ENCODE results near the gene GPR62. TPM values are rescaled to one million over a fixed set of nuclear protein-coding genes. Genes with fewer than 3 reads are reported as not detected.

The GPR62 gene
- total RNA-seq, 4 donors from 2014 or later: 0.13 to 1.8 (median 0.56) TPM; not detected in 1

DNA sequence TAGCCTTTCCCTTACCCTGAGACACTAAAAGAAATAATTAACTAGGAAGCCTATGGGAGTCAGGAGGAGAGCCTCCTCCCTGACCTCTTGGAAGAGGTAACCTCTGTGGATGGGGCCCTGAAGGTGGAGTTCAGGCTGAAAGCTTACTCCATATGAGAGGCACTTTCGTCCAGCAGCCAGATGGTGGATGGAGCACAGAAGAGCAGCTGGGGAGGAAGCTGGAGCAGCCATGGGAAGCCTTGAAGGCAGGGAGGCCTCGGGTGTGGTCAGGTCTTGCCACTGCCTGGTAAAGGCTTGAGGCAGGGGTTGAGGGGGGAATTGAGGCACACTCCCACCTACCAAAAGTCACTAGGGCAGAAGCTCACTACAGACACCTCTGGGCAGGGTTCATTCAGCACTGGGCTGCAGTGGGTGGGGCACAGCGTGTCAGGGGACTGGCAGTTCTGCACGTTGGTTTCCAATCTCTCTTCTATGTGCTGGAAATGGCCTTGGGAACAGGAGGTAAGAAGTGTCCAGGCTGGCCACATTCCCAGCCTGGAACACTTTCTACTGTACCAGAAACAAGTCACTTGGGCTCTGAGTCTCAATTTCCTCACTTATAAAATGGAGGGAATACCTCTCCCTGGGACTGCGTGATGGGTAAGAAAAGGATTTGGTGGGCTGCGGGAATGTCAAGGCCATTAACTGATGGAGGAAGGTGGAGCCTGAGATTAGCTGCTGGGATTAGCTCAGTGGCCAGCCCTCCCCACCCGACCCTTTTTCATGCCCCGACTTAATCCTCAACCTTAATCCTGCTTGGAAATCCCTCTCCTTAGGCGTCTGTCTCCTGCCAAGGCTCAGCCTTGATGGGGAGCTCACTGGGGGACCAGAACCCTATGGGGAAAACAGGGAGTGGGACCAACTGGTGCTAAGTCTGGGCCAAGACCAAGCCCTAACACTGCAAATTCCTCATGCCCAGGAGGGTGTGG, 6.7 kb downstream of the GPR62 start:
- WGBS, 2 donors: 59 to 74% methylated on average over 9 of the region's 9 CpGs
- no peak overlapping the region for H3K27ac ChIP-seq
- intact Hi-C loops (cut with DNase I): no loop called here
- H3K4me3 ChIP-seq (replicated peaks in 1 of 3): no peak overlapping the region
- no peak for TF ChIP-seq POLR2A (IDR thresholded peaks at IDR 0.05)
- TF ChIP-seq, protein P1, sequence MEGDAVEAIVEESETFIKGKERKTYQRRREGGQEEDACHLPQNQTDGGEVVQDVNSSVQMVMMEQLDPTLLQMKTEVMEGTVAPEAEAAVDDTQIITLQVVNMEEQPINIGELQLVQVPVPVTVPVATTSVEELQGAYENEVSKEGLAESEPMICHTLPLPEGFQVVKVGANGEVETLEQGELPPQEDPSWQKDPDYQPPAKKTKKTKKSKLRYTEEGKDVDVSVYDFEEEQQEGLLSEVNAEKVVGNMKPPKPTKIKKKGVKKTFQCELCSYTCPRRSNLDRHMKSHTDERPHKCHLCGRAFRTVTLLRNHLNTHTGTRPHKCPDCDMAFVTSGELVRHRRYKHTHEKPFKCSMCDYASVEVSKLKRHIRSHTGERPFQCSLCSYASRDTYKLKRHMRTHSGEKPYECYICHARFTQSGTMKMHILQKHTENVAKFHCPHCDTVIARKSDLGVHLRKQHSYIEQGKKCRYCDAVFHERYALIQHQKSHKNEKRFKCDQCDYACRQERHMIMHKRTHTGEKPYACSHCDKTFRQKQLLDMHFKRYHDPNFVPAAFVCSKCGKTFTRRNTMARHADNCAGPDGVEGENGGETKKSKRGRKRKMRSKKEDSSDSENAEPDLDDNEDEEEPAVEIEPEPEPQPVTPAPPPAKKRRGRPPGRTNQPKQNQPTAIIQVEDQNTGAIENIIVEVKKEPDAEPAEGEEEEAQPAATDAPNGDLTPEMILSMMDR (IDR thresholded peaks at IDR 0.05): no peak
- no peak for DNase-seq
- peaks cover 9 to 10% of the 10 kb centered on the region in 2 donors for H3K4me1 ChIP-seq
- H3K36me3 ChIP-seq: no peaks in the 10 kb centered on the region
- no peaks in the 10 kb centered on the region for H3K9me3 ChIP-seq
- no peaks in the 10 kb centered on the region for H3K27me3 ChIP-seq

DNA sequence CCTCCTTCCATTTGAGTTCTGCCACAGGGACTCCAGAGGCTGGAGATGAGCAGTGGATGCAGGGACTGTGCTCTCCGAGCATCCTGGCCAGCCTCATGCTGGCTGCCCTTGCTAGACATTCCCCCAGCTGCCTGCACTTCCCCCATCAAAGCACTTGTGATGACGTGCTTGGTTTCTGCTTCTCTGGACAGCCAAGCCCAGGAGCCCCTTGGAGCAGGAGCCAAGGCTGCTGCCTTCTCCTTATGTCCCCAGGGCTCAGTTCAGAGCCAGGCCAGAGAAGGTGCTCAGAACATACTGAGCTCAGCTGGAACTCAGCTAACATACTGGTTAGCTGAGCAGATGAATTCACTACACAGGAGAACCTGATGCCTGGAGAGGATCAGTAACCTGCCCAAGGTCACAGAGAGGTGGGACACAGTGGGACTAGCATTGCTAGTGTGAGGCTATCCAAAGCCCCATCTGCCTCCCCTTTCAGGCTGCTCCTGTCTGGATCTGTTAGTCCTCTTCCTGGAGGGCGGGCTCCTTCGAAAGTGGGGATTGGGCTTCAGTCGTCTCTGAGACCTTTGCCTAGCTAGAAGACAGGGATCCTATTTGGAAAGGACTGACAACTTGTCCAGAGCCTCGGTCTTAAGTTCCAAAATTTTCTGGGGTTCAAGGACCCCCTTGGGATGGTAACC, 7.8 kb downstream of the GPR62 start:
- Histone ChIP-seq H3K9me3 (no peaks in the 10 kb centered on the region), H3K4me3 (replicated peaks in 1 of 3) (no peak overlapping the region), H3K4me1 (peaks cover 10 to 11% of the 10 kb centered on the region in 2 donors), H3K27me3 (no peaks in the 10 kb centered on the region), H3K36me3 (no peaks in the 10 kb centered on the region), H3K27ac (no peak overlapping the region)
- no peak for DNase-seq
- intact Hi-C loops (cut with DNase I): no loop called here
- 69 to 71% methylated on average over 5 to 6 of the region's 6 CpGs for WGBS, 2 donors
- TF ChIP-seq, protein P1 (IDR thresholded peaks at IDR 0.05): no peak
- no peak for TF ChIP-seq POLR2A (IDR thresholded peaks at IDR 0.05)

- Histone ChIP-seq H3K4me1 (peaks cover 10 to 11% of the 10 kb centered on the region in 2 donors), H3K27ac (no peak overlapping the region), H3K27me3 (no peaks in the 10 kb centered on the region), H3K9me3 (no peaks in the 10 kb centered on the region), H3K36me3 (no peaks in the 10 kb centered on the region), H3K4me3 (replicated peaks in 1 of 3) (no peak overlapping the region)
- DNase-seq: no peak
- no peak for TF ChIP-seq POLR2A (IDR thresholded peaks at IDR 0.05)
- TF ChIP-seq, protein P1 (IDR thresholded peaks at IDR 0.05): no peak
- 64 to 67% methylated on average over 6 to 11 of the region's 12 CpGs for WGBS, 2 donors
- intact Hi-C loops (cut with DNase I): no loop called here
Measured at GRCh38 chr3:51963951-51964451, 8.8 kb downstream of the GPR62 start.

- intact Hi-C loops (cut with DNase I): no loop called here
- Histone ChIP-seq H3K9me3 (no peaks in the 10 kb centered on the region), H3K4me1 (peaks cover 10 to 11% of the 10 kb centered on the region in 2 donors), H3K27me3 (no peaks in the 10 kb centered on the region), H3K27ac (no peak overlapping the region), H3K36me3 (no peaks in the 10 kb centered on the region), H3K4me3 (replicated peaks in 1 of 3) (no peak overlapping the region)
- WGBS, 2 donors: 74 to 75% methylated on average over 4 of the region's 4 CpGs
- DNase-seq: no peak
- TF ChIP-seq, protein P1 (IDR thresholded peaks at IDR 0.05): no peak
- no peak for TF ChIP-seq POLR2A (IDR thresholded peaks at IDR 0.05)
Measured at GRCh38 chr3:51964521-51964920, 9.3 kb downstream of the GPR62 start.
